Astrocyte (in vitro differentiated cells and primary cell): ENCODE results near the gene PPY. TPM values are rescaled to one million over a fixed set of nuclear protein-coding genes. Genes with fewer than 3 reads are reported as not detected.

Experiments used
- DNase-seq: peaks from one replicate; pipeline ENCODE4 v3.0.0-alpha.2; 2010; ENCODE audit warnings: low read depth
- FAIRE-seq: peaks from 2 replicates; lab custom pipeline; 2011; peaks lifted over from hg19 to GRCh38; lab: Jason Lieb, UNC
- H2AFZ ChIP-seq: 2 replicates; pipeline ENCODE4 v1.6.0; 2012; ENCODE audit warnings: low read depth, low read length, inconsistent platforms
- H3K27ac ChIP-seq: 2 replicates; pipeline ENCODE4 v1.5.1; 2011; ENCODE audit warnings: low read depth, low read length, inconsistent platforms
- H3K27me3 ChIP-seq: 2 replicates; pipeline ENCODE4 v1.6.0; 2011; ENCODE audit warnings: low read length, inconsistent platforms; ENCODE audit not compliant: insufficient read depth
- H3K36me3 ChIP-seq: 2 replicates; pipeline ENCODE4 v1.5.1; 2011; ENCODE audit warnings: low read length, inconsistent platforms; ENCODE audit not compliant: insufficient read depth
- H3K4me1 ChIP-seq: 2 replicates; pipeline ENCODE4 v1.5.1; 2011; ENCODE audit warnings: low read length, inconsistent platforms; ENCODE audit not compliant: insufficient read depth
- H3K4me2 ChIP-seq: 2 replicates; pipeline ENCODE4 v1.6.0; 2012; ENCODE audit warnings: low read length, inconsistent platforms
- H3K4me3 ChIP-seq: 2 replicates; pipeline ENCODE4 v1.5.1; 2011; ENCODE audit warnings: low read depth, mild to moderate bottlenecking, low read length, inconsistent platforms; ENCODE audit not compliant: insufficient read depth
- H3K79me2 ChIP-seq: 2 replicates; pipeline ENCODE4 v1.6.0; 2012; ENCODE audit warnings: mild to moderate bottlenecking, low read length, inconsistent platforms; ENCODE audit not compliant: insufficient read depth
- H3K9ac ChIP-seq: 2 replicates; pipeline ENCODE4 v1.6.0; 2012; ENCODE audit warnings: mild to moderate bottlenecking, low read length, inconsistent platforms
- H3K9me3 ChIP-seq: 2 replicates; pipeline ENCODE4 v1.5.1; 2012; ENCODE audit warnings: low read depth, mild to moderate bottlenecking, low read length, inconsistent platforms; ENCODE audit not compliant: insufficient read depth
- H4K20me1 ChIP-seq: 2 replicates; pipeline ENCODE4 v1.6.0; 2012; ENCODE audit warnings: low read length, inconsistent platforms; ENCODE audit not compliant: insufficient read depth
- H3K27ac Mint-ChIP-seq: one replicate; pipeline ENCODE4 v1.8.0; 2021; ENCODE audit warnings: mild to moderate bottlenecking, mixed read lengths; ENCODE audit not compliant: unreplicated experiment
- H3K27me3 Mint-ChIP-seq: one replicate; pipeline ENCODE4 v1.8.0; 2021; ENCODE audit warnings: low read depth, mixed read lengths; ENCODE audit not compliant: unreplicated experiment
- H3K36me3 Mint-ChIP-seq: one replicate; pipeline ENCODE4 v1.8.0; 2021; ENCODE audit warnings: low read depth, mixed read lengths; ENCODE audit not compliant: unreplicated experiment
- H3K4me1 Mint-ChIP-seq: one replicate; pipeline ENCODE4 v1.8.0; 2021; ENCODE audit warnings: low read depth, mixed read lengths; ENCODE audit not compliant: unreplicated experiment
- H3K4me3 Mint-ChIP-seq: one replicate; pipeline ENCODE4 v1.8.0; 2021; ENCODE audit warnings: mild to moderate bottlenecking, moderate library complexity, mixed read lengths; ENCODE audit not compliant: unreplicated experiment
- H3K9me3 Mint-ChIP-seq: one replicate; pipeline ENCODE4 v1.8.0; 2021; ENCODE audit warnings: mild to moderate bottlenecking, mixed read lengths; ENCODE audit not compliant: unreplicated experiment
- EZH2 ChIP-seq: IDR thresholded peaks from 2 replicates; pipeline ENCODE4 v1.6.1; 2012; ENCODE audit warnings: mild to moderate bottlenecking, low read length, inconsistent platforms; ENCODE audit not compliant: insufficient read depth
- total RNA-seq: library from RNA; stranded (reverse); gene quantifications from 2 replicates; pipeline ENCODE4 v1.2.1, GENCODE V29; 2021
- TF ChIP-seq, protein P1 (sequence below): IDR thresholded peaks from 2 replicates; pipeline ENCODE4 v1.5.1; 2011; ENCODE audit warnings: low read depth, mild to moderate bottlenecking, inconsistent platforms, low read length, moderate library complexity; ENCODE audit not compliant: insufficient read depth

PPY gene
- total RNA-seq, 1 donor from 2014 or later: not detected

DNA sequence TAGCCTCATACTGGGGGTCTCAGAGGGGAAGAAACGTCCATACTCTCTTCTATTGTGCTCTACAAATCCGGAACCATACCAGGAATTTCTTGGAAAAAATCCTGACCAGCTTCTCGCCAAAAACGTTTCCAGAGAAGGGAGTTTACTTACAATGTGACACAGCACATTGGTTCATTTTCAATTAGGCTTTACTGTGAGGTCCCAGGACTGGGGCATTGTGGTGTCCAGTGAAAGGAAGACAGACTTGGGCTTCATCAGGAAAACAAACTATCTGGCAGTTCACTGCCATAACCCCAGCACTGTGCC is 49.7 kb downstream of the PPY start:
- TF ChIP-seq, protein P1, sequence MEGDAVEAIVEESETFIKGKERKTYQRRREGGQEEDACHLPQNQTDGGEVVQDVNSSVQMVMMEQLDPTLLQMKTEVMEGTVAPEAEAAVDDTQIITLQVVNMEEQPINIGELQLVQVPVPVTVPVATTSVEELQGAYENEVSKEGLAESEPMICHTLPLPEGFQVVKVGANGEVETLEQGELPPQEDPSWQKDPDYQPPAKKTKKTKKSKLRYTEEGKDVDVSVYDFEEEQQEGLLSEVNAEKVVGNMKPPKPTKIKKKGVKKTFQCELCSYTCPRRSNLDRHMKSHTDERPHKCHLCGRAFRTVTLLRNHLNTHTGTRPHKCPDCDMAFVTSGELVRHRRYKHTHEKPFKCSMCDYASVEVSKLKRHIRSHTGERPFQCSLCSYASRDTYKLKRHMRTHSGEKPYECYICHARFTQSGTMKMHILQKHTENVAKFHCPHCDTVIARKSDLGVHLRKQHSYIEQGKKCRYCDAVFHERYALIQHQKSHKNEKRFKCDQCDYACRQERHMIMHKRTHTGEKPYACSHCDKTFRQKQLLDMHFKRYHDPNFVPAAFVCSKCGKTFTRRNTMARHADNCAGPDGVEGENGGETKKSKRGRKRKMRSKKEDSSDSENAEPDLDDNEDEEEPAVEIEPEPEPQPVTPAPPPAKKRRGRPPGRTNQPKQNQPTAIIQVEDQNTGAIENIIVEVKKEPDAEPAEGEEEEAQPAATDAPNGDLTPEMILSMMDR: no peak
- TF ChIP-seq EZH2: no peak
- H3K4me1 Mint-ChIP-seq: peaks cover 3% of the 10 kb centered on the region
- no peak overlapping the region for H3K4me3 Mint-ChIP-seq
- H3K36me3 Mint-ChIP-seq: peaks cover 4% of the 10 kb centered on the region
- Histone ChIP-seq H3K4me2 (no peak overlapping the region), H3K4me3 (no peak overlapping the region), H3K27ac (no peak overlapping the region), H3K27me3 (no peaks in the 10 kb centered on the region), H3K9ac (no peak overlapping the region), H3K79me2 (no peaks in the 10 kb centered on the region), H3K4me1 (no peaks in the 10 kb centered on the region), H2AFZ (no peak overlapping the region), H3K36me3 (no peaks in the 10 kb centered on the region), H4K20me1 (no peaks in the 10 kb centered on the region), H3K9me3 (no peaks in the 10 kb centered on the region)
- no peaks in the 10 kb centered on the region for H3K9me3 Mint-ChIP-seq
- DNase-seq: no peak
- no peak overlapping the region for H3K27ac Mint-ChIP-seq
- H3K27me3 Mint-ChIP-seq: peaks cover 9% of the 10 kb centered on the region
- FAIRE-seq: no peak

DNA sequence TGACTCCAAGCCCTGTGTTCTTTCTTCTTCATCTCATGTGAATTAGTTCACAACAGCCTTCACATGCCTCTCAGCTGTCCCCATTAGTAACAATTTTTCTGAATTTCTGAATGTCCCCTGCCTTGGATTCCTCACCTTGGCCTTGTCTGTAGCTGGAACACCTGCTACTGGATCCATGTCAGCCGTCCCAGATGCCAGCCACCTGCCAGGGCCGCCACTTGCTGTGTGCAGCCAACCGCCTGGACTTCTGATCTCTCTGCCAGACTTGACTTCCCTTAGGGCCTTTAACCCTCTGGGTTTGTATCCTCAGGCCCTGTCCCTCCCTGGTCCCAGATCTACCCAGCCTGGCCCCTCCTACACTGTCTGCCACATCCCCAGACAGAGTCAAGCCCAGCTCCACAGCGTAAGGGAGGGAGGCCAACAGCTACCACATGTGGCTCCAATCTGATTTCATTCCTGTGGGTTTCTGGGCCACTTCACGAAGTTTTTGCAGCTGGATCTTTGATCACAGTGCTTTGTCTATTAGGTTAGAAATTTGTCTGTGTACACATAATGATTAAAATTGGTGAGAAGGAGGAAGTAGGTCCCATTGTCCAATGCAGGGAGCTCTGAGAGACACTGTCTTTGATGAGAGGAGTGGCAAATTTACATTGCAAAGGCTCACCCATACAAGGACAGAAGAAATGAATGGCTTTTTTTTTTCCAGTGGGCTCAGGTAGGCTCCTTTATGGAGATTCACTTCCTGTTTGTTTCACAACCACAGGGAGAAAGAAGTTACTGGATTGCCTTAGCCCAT is 50.2 kb downstream of the PPY start:
- no peak overlapping the region for H3K27ac ChIP-seq
- Mint-ChIP-seq H3K9me3 (no peaks in the 10 kb centered on the region), H3K4me1 (peaks cover 3% of the 10 kb centered on the region), H3K27ac (peak overlapping the region; percentile 15), H3K27me3 (peaks cover 6% of the 10 kb centered on the region), H3K36me3 (peaks cover 4% of the 10 kb centered on the region), H3K4me3 (no peak overlapping the region)
- TF ChIP-seq, protein P1: no peak
- no peak for TF ChIP-seq EZH2
- H4K20me1 ChIP-seq: no peaks in the 10 kb centered on the region
- no peak overlapping the region for H2AFZ ChIP-seq
- no peaks in the 10 kb centered on the region for H3K9me3 ChIP-seq
- H3K27me3 ChIP-seq: no peaks in the 10 kb centered on the region
- no peak overlapping the region for H3K4me2 ChIP-seq
- peak; percentile 36 for DNase-seq
- no peaks in the 10 kb centered on the region for H3K79me2 ChIP-seq
- H3K36me3 ChIP-seq: no peaks in the 10 kb centered on the region
- no peak for FAIRE-seq
- H3K9ac ChIP-seq: no peak overlapping the region
- no peak overlapping the region for H3K4me3 ChIP-seq
- H3K4me1 ChIP-seq: no peaks in the 10 kb centered on the region

Other genes with a start within 250 kb of the PPY start
- gene SOST, start 183.7 kb downstream of the PPY start, total RNA-seq: not detected in 2 replicates
- gene DUSP3, start 163.5 kb downstream of the PPY start, total RNA-seq: 63.3 and 71.6 TPM in 2 replicates
- 0.16 TPM in 1 of 2 replicates, not detected in the other for gene CFAP97D1, start 162.0 kb downstream of the PPY start, total RNA-seq
- gene MPP3, start 109.3 kb downstream of the PPY start, total RNA-seq: 5.9 and 6.5 TPM in 2 replicates
- not detected in 2 replicates for gene CD300LG, start 95.3 kb downstream of the PPY start, total RNA-seq
- 7.6 and 8.0 TPM in 2 replicates for gene MPP2, start 34.9 kb downstream of the PPY start, total RNA-seq
- not detected in 2 replicates for gene PYY, start 11.5 kb upstream of the PPY start, total RNA-seq
- 0.91 and 1.0 TPM in 2 replicates for gene NAGS, start 62.1 kb upstream of the PPY start, total RNA-seq
- 17.1 and 21.8 TPM in 2 replicates for gene TMEM101, start 72.5 kb upstream of the PPY start, total RNA-seq
- 77.0 and 90.5 TPM in 2 replicates for gene LSM12, start 124.2 kb upstream of the PPY start, total RNA-seq
- 94.5 and 98.5 TPM in 2 replicates for gene G6PC3, start 128.3 kb upstream of the PPY start, total RNA-seq
- gene HDAC5, start 181.2 kb upstream of the PPY start, total RNA-seq: 18.7 and 21.6 TPM in 2 replicates
- 1.6 and 2.3 TPM in 2 replicates for gene HROB, start 199.5 kb upstream of the PPY start, total RNA-seq
- gene ASB16, start 228.2 kb upstream of the PPY start, total RNA-seq: not detected in 2 replicates
- 28.2 and 28.8 TPM in 2 replicates for gene TMUB2, start 244.5 kb upstream of the PPY start, total RNA-seq